ENCODE results near the gene GRIK4.

The GRIK4 gene

DNA sequence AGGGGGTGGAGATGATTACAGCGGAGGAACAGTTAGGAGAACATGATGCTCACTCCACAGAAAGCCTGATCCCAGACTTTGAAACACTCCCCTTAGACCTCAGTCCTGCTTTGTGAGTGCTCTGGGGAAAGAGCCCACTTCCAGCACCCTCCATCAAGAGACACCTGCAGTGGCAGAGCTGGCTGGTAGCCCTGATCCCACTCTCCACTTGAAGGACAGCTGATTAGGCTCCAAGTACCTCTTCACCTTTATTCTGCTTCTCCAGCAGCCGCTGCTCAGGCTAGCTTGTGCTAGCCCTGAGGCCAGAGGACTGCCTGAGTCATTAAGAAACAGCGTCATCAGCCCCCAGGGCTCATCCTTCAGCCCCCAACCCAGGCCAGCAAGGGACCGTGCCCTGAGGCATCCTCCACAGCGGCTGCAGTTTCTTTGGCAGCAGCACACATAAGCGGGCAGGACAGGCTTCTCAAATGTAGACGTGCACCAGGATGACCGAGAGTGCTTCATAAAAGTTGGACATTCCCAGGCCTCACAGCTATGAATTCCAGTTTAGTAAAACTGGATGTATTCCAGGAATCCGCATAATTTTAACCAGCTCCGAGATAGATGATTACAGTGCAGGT lies 366.3 kb downstream of the GRIK4 start:
- no peak overlapping the region for H3K27ac ChIP-seq (ENCODE audit: low read depth in 2 of 2, low read length in 2 of 2)
- H3K9ac ChIP-seq (ENCODE audit: low read depth in 1 of 2, low read length in 2 of 2) = no peak overlapping the region
- H3K36me3 ChIP-seq (ENCODE audit: control insufficient read depth in 2 of 2, insufficient read depth in 2 of 2, low read length in 2 of 2) = no peaks in the 10 kb centered on the region
- H3K9me3 ChIP-seq (ENCODE audit: control insufficient read depth in 2 of 2, low read length in 2 of 2) = no peaks in the 10 kb centered on the region
- H3K4me1 ChIP-seq (ENCODE audit: control insufficient read depth in 2 of 2, insufficient read depth in 2 of 2, low read length in 2 of 2) = no peaks in the 10 kb centered on the region
- H3K4me3 ChIP-seq (ENCODE audit: low read length in 2 of 2) = no peak overlapping the region
- peaks cover 2 to 4% of the 10 kb centered on the region in 2 donors for H3K27me3 ChIP-seq (ENCODE audit: control insufficient read depth in 2 of 2, insufficient read depth in 2 of 2, low read length in 2 of 2)

DNA sequence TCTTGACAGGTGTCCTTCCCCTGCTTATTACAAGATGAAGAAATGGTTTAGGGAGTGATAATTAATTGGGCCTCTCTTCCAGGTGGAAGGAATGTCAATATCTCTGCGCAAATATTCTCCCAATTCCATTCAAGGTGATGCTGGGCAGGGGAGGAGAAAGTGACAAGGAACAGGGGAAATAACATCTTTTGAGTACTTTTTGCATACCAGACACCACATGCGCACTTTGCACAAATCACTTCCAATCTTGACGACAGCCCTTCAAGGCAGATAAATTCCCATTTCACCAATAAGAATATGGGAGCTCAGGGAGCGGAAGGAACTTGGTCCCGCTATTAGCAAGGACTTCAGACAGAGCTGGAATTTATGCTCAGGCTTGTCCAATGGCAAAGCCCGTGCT lies 367.2 kb downstream of the GRIK4 start:
- Histone ChIP-seq H3K27ac (ENCODE audit: low read depth in 2 of 2, low read length in 2 of 2) (no peak overlapping the region), H3K9me3 (ENCODE audit: control insufficient read depth in 2 of 2, low read length in 2 of 2) (no peaks in the 10 kb centered on the region), H3K4me1 (ENCODE audit: control insufficient read depth in 2 of 2, insufficient read depth in 2 of 2, low read length in 2 of 2) (no peaks in the 10 kb centered on the region), H3K9ac (ENCODE audit: low read depth in 1 of 2, low read length in 2 of 2) (no peak overlapping the region), H3K27me3 (ENCODE audit: control insufficient read depth in 2 of 2, insufficient read depth in 2 of 2, low read length in 2 of 2) (peaks cover 2 to 4% of the 10 kb centered on the region in 2 donors), H3K36me3 (ENCODE audit: control insufficient read depth in 2 of 2, insufficient read depth in 2 of 2, low read length in 2 of 2) (no peaks in the 10 kb centered on the region), H3K4me3 (ENCODE audit: low read length in 2 of 2) (no peak overlapping the region)

DNA sequence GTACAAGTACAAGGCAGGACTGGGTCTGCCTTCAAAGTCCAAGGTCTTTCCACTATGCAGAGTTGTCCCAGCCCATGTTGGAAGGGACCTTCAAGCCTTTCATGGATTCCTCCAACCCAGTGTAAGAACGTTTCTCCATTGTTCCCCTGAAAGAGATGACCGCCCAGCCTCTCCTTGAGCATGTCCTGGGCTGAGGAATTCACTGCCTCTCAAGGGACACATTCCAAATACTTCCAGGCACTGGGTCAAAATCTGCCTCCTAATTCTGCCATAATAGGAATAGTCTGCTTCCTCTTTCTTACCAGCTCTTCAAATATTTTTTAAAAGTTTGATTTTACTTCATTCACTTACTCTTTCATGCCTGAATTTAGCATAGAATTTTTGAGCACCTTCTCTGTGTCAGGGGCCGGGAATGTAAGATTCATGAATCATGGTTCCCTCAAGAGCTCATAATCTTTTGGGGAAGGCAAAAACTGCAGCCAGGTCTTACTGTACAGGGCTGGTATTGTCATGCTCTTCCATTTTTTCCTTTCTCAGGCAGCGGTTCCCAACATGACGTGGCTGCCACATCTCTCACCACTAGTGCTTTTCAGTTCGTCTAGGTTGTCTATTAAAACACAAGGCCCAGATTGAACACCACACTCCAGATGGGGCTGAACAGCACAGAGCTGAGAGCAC lies 369.1 kb downstream of the GRIK4 start:
- no peaks in the 10 kb centered on the region for H3K9me3 ChIP-seq (ENCODE audit: control insufficient read depth in 2 of 2, low read length in 2 of 2)
- no peak overlapping the region for H3K9ac ChIP-seq (ENCODE audit: low read depth in 1 of 2, low read length in 2 of 2)
- H3K27me3 ChIP-seq (ENCODE audit: control insufficient read depth in 2 of 2, insufficient read depth in 2 of 2, low read length in 2 of 2) = peaks cover 2 to 4% of the 10 kb centered on the region in 2 donors
- no peak overlapping the region for H3K4me3 ChIP-seq (ENCODE audit: low read length in 2 of 2)
- H3K4me1 ChIP-seq (ENCODE audit: control insufficient read depth in 2 of 2, insufficient read depth in 2 of 2, low read length in 2 of 2) = no peaks in the 10 kb centered on the region
- H3K36me3 ChIP-seq (ENCODE audit: control insufficient read depth in 2 of 2, insufficient read depth in 2 of 2, low read length in 2 of 2) = no peaks in the 10 kb centered on the region
- no peak overlapping the region for H3K27ac ChIP-seq (ENCODE audit: low read depth in 2 of 2, low read length in 2 of 2)

DNA sequence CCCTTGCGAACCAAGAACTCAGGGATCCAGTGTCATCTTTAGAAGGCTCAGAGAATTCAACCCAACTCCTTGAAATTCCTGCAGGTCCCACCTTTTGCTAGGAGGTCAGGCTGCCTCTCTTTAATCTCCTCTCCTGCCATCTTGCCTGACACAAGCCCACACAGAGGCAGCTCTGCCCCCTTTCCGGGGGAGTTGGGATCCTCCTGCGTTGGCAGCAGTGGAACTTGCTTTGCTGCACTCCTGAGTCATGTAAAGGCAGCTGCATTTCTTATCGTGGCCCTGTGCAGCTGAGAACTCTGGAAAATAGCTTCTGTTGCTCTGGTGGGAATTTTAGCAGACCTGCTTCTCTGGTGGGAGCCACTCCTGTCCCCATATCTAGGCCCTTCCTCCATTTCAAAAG lies 370.0 kb downstream of the GRIK4 start:
- Histone ChIP-seq H3K4me1 (ENCODE audit: control insufficient read depth in 2 of 2, insufficient read depth in 2 of 2, low read length in 2 of 2) (no peaks in the 10 kb centered on the region), H3K4me3 (ENCODE audit: low read length in 2 of 2) (no peak overlapping the region), H3K27me3 (ENCODE audit: control insufficient read depth in 2 of 2, insufficient read depth in 2 of 2, low read length in 2 of 2) (peaks cover 2 to 4% of the 10 kb centered on the region in 2 donors), H3K27ac (ENCODE audit: low read depth in 2 of 2, low read length in 2 of 2) (no peak overlapping the region), H3K9ac (ENCODE audit: low read depth in 1 of 2, low read length in 2 of 2) (no peak overlapping the region), H3K9me3 (ENCODE audit: control insufficient read depth in 2 of 2, low read length in 2 of 2) (no peaks in the 10 kb centered on the region), H3K36me3 (ENCODE audit: control insufficient read depth in 2 of 2, insufficient read depth in 2 of 2, low read length in 2 of 2) (no peaks in the 10 kb centered on the region)

DNA sequence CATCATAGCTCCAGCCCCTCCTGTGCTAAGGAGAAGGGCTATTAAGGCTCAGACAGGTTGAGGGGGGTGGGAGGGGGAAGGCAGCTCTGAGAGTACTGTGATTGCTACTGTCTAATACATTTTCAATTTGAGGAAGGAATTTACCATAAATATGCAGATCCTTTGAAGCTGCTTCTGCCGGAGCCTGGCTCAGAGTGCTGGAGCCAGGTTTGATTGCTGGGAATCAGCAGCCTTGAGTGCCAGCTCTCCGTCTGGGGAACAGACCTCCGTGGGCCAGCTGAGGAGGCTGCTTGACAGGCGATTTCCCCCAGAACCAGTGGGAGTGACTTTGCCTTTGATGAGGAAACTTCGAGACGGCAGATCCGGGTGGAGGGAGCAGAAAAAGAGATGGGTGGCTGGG lies 370.6 kb downstream of the GRIK4 start:
- H3K36me3 ChIP-seq (ENCODE audit: control insufficient read depth in 2 of 2, insufficient read depth in 2 of 2, low read length in 2 of 2) = no peaks in the 10 kb centered on the region
- H3K9me3 ChIP-seq (ENCODE audit: control insufficient read depth in 2 of 2, low read length in 2 of 2) = no peaks in the 10 kb centered on the region
- H3K27me3 ChIP-seq (ENCODE audit: control insufficient read depth in 2 of 2, insufficient read depth in 2 of 2, low read length in 2 of 2) = peaks cover 2 to 4% of the 10 kb centered on the region in 2 donors
- no peak overlapping the region for H3K27ac ChIP-seq (ENCODE audit: low read depth in 2 of 2, low read length in 2 of 2)
- H3K9ac ChIP-seq (ENCODE audit: low read depth in 1 of 2, low read length in 2 of 2) = no peak overlapping the region
- no peak overlapping the region for H3K4me3 ChIP-seq (ENCODE audit: low read length in 2 of 2)
- no peaks in the 10 kb centered on the region for H3K4me1 ChIP-seq (ENCODE audit: control insufficient read depth in 2 of 2, insufficient read depth in 2 of 2, low read length in 2 of 2)

DNA sequence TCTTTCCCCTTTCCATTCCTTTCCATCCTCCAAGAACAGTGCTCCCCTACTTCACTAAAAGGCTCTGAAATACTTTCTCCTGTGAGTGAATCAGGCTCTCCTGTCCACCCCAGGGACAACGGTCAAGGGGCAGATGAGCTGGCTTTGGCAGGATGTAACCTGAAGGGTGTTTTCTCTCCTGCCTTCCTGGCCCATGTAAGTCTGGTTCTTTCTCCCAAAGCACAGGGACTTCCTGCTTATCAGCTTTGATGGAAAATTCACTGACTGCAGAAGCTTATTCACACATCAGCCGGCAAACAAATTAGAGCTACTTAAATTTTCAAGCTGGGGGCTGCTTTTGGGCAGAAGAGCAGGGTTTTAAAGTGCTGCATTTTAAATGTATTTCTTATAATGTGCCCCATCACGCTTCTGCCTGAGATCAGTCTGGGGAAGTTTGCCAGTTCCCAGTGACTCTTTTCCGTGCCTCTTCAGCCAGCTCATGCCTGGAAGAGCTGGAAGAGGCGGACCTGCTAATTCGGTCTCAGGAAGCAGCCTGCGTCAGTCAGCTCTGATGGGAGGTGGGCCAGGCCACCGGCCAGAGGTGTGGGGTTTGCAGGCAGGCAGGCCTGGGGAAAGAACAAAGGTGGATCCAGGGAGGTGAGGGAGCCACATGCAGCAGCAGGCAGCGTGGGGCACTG lies 372.0 kb downstream of the GRIK4 start:
- Histone ChIP-seq H3K9ac (ENCODE audit: low read depth in 1 of 2, low read length in 2 of 2) (no peak overlapping the region), H3K27ac (ENCODE audit: low read depth in 2 of 2, low read length in 2 of 2) (no peak overlapping the region), H3K36me3 (ENCODE audit: control insufficient read depth in 2 of 2, insufficient read depth in 2 of 2, low read length in 2 of 2) (no peaks in the 10 kb centered on the region), H3K27me3 (ENCODE audit: control insufficient read depth in 2 of 2, insufficient read depth in 2 of 2, low read length in 2 of 2) (peaks cover 2 to 4% of the 10 kb centered on the region in 2 donors), H3K4me3 (ENCODE audit: low read length in 2 of 2) (no peak overlapping the region), H3K4me1 (ENCODE audit: control insufficient read depth in 2 of 2, insufficient read depth in 2 of 2, low read length in 2 of 2) (no peaks in the 10 kb centered on the region), H3K9me3 (ENCODE audit: control insufficient read depth in 2 of 2, low read length in 2 of 2) (no peaks in the 10 kb centered on the region)

DNA sequence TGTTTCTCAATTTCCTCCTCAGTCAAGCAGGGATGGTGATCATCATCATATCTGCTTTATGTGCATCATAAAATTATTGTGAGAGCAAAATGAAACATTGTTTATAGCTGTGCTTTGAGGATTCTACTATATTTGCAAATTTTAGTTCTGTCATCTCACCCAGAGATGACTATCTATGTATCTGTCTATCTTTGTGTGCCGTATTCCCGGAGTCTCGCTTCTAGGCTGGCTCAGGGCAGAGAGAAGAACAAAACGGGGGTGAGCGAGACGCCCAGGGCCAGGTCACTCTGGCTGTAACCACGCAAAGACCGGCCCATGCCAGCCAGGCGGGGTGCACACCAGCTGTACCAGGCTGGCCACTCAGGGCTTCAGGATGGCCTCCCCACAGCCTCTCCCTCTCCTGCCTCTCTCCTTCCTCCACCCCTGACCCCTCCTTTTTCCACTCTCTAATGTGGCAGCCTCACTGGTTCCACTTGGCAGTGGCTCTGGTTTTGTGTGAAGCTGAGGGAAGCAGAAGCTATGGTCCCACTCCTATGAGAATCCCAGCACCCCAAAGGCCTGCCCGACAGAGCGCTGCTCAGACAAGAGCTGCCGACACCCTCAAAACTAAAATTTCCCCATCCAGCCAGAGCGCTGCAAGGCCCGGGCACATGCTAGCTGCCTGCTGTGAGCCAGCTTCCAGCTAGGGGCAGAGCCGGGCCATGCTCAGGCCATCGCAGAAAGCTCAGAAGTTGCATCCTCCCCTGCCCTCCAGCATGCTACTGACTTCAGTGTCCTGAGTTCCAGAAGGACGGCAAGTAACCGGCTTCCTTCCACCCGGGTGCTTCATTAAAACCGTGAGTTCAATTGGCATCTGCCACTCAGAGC lies 372.8 kb downstream of the GRIK4 start:
- Histone ChIP-seq H3K4me1 (ENCODE audit: control insufficient read depth in 2 of 2, insufficient read depth in 2 of 2, low read length in 2 of 2) (no peaks in the 10 kb centered on the region), H3K27me3 (ENCODE audit: control insufficient read depth in 2 of 2, insufficient read depth in 2 of 2, low read length in 2 of 2) (peaks cover 2 to 4% of the 10 kb centered on the region in 2 donors), H3K9ac (ENCODE audit: low read depth in 1 of 2, low read length in 2 of 2) (no peak overlapping the region), H3K36me3 (ENCODE audit: control insufficient read depth in 2 of 2, insufficient read depth in 2 of 2, low read length in 2 of 2) (no peaks in the 10 kb centered on the region), H3K9me3 (ENCODE audit: control insufficient read depth in 2 of 2, low read length in 2 of 2) (no peaks in the 10 kb centered on the region), H3K4me3 (ENCODE audit: low read length in 2 of 2) (no peak overlapping the region), H3K27ac (ENCODE audit: low read depth in 2 of 2, low read length in 2 of 2) (no peak overlapping the region)

DNA sequence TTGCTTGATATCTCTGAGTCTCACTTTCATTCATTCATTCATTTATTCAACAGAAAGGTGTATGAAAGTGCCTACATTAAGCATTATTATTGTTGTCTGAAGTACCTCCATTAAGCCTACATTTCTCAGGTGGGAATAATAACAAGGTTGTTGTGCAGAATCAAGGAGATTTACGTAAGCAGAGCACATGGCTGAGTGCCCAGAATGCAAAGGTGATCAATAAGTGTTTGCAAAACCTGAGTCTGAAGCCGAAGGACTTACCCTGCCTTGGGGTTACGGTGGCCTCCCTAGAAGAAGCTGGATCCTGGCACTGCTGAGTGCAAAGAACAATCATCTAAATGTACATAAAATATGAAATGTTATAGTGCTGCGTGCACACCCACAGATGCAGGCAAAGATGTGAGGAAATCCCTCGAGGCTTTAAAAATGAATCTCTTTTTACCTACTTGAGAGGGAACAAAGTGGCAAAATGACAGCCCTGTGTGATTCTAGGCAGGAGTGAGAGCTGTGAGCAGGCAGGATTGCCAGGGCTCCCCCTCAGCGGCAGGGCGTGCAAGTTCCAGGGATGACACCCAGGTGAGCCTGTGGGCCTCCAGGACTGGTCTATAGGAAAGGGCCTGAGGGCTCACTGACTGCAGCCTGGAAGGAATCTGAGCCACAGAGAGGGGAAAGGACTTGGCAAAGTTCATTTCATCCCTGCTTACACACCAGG lies 379.2 kb downstream of the GRIK4 start:
- H3K27me3 ChIP-seq (ENCODE audit: control insufficient read depth in 2 of 2, insufficient read depth in 2 of 2, low read length in 2 of 2) = no peaks in the 10 kb centered on the region
- H3K9me3 ChIP-seq (ENCODE audit: control insufficient read depth in 2 of 2, low read length in 2 of 2) = no peaks in the 10 kb centered on the region
- H3K4me3 ChIP-seq (ENCODE audit: low read length in 2 of 2) = no peak overlapping the region
- H3K4me1 ChIP-seq (ENCODE audit: control insufficient read depth in 2 of 2, insufficient read depth in 2 of 2, low read length in 2 of 2) = no peaks in the 10 kb centered on the region
- H3K27ac ChIP-seq (ENCODE audit: low read depth in 2 of 2, low read length in 2 of 2) = no peak overlapping the region
- H3K36me3 ChIP-seq (ENCODE audit: control insufficient read depth in 2 of 2, insufficient read depth in 2 of 2, low read length in 2 of 2) = no peaks in the 10 kb centered on the region
- no peak overlapping the region for H3K9ac ChIP-seq (ENCODE audit: low read depth in 1 of 2, low read length in 2 of 2)

DNA sequence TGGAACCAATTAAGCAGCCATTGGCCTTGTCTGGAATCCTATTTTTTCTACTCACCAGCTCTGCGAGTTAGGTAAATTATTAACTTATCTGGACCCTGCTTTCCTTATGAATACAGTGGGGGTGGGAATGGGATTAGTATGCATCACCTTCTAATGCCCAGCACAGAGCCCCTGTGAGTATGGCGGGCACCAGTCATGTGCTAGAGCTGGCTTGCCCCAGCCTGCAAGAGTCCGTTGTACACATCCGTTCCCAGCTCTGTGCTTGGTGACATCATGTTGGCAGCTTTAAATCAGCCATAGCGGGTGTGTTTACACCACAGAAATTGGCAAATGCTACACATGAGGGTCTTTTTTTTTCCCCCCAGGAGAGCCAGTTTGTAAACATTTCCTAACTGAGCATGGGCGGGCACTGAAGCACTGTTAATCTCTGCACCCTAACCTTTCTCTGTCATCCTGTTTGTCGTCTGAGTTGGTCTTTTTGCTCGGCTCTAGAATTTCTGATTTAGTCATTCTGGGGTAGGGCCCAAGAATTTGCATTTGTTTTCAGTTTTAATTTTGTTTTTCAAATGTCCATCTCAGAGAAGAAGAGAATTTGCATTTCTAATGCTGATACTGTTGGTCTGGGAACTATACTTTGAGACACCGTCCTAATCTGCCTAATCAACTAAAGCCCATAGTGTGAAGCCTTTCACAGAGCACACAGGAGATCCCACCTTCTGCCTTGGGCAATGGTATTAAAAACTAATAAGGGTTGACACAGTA lies 382.1 kb downstream of the GRIK4 start:
- Histone ChIP-seq H3K4me3 (ENCODE audit: low read length in 2 of 2) (no peak overlapping the region), H3K9ac (ENCODE audit: low read depth in 1 of 2, low read length in 2 of 2) (no peak overlapping the region), H3K27ac (ENCODE audit: low read depth in 2 of 2, low read length in 2 of 2) (no peak overlapping the region), H3K4me1 (ENCODE audit: control insufficient read depth in 2 of 2, insufficient read depth in 2 of 2, low read length in 2 of 2) (no peaks in the 10 kb centered on the region), H3K36me3 (ENCODE audit: control insufficient read depth in 2 of 2, insufficient read depth in 2 of 2, low read length in 2 of 2) (no peaks in the 10 kb centered on the region), H3K9me3 (ENCODE audit: control insufficient read depth in 2 of 2, low read length in 2 of 2) (no peaks in the 10 kb centered on the region), H3K27me3 (ENCODE audit: control insufficient read depth in 2 of 2, insufficient read depth in 2 of 2, low read length in 2 of 2) (no peaks in the 10 kb centered on the region)

Measured in mucosa of rectum (tissue), 2 donors.